Neuronal stem cell (in vitro differentiated cells): ENCODE data around the gene KIF11.
"Not testable (repeated sequence)": the region's sequence is repeated elsewhere in the genome, so short reads cannot be mapped to it uniquely, and the experiment has no call there.

ENCODE experiments used
- DNase-seq: peaks from one replicate; pipeline ENCODE4 v3.0.0-alpha.2; 2013; ENCODE audit warnings: low spot score
- H2AFZ ChIP-seq: one replicate; pipeline ENCODE4 v1.6.1; 2013; ENCODE audit warnings: mild to moderate bottlenecking, low read length, inconsistent platforms
- H2AK5ac ChIP-seq: 2 replicates; pipeline ENCODE4 v1.6.1; 2013; ENCODE audit warnings: low read depth, mild to moderate bottlenecking, inconsistent platforms, low read length, moderate library complexity, mixed read lengths
- H2BK120ac ChIP-seq: 2 replicates; pipeline ENCODE4 v1.6.1; 2013; ENCODE audit warnings: low read depth, mild to moderate bottlenecking, inconsistent platforms, low read length, moderate library complexity, mixed read lengths
- H2BK12ac ChIP-seq: one replicate; pipeline ENCODE4 v1.6.1; 2013; ENCODE audit warnings: low read length, inconsistent platforms
- H2BK15ac ChIP-seq: 2 replicates; pipeline ENCODE4 v1.6.1; 2013; ENCODE audit warnings: mild to moderate bottlenecking, low read length, inconsistent platforms, mixed read lengths
- H2BK5ac ChIP-seq: one replicate; pipeline ENCODE4 v1.6.1; 2013; ENCODE audit warnings: inconsistent platforms, mild to moderate bottlenecking, low read length, moderate library complexity
- H3K14ac ChIP-seq: one replicate; pipeline ENCODE4 v1.6.1; 2013; ENCODE audit warnings: low read length, inconsistent platforms
- H3K18ac ChIP-seq: 2 replicates; pipeline ENCODE4 v1.6.1; 2013; ENCODE audit warnings: low read length, inconsistent platforms
- H3K23ac ChIP-seq: 2 replicates; pipeline ENCODE4 v1.6.1; 2013; ENCODE audit warnings: low read depth, mild to moderate bottlenecking, mixed read lengths, low read length, inconsistent platforms; ENCODE audit not compliant: poor library complexity
- H3K27ac ChIP-seq: replicated peaks from 3 replicates; pipeline ENCODE4 v1.5.1; 2013; ENCODE audit warnings: low read length, inconsistent platforms
- H3K27me3 ChIP-seq, 3 experiments: 2 replicates each; pipeline ENCODE4 v1.6.1; 2013; ENCODE audit warnings: low read length in 3 of 3, mild to moderate bottlenecking in 2 of 3, inconsistent platforms in 1 of 3, low read depth in 1 of 3, mixed read lengths in 1 of 3, moderate library complexity in 1 of 3; ENCODE audit not compliant: control insufficient read depth in 3 of 3, insufficient read depth in 3 of 3
- H3K36me3 ChIP-seq, 2 donors: replicated peaks in 1 of 2; 2 replicates each; pipeline ENCODE4 v1.6.1; 2013; ENCODE audit warnings: low read length in 2 of 2; ENCODE audit not compliant: control insufficient read depth in 2 of 2, insufficient read depth in 2 of 2
- H3K4ac ChIP-seq: 2 replicates; pipeline ENCODE4 v1.6.1; 2013; ENCODE audit warnings: inconsistent platforms, mild to moderate bottlenecking, low read length, moderate library complexity
- H3K4me1 ChIP-seq, 2 donors: 1 replicate in 1 of 2; 2 replicates in 1 of 2; pipeline ENCODE4 v1.6.1; 2013; ENCODE audit warnings: low read length in 2 of 2, low read depth in 1 of 2; ENCODE audit not compliant: control insufficient read depth in 2 of 2, insufficient read depth in 1 of 2
- H3K4me2 ChIP-seq: one replicate; pipeline ENCODE4 v1.6.1; 2013; ENCODE audit warnings: mild to moderate bottlenecking, low read length, inconsistent platforms; ENCODE audit not compliant: insufficient read depth, poor library complexity, severe bottlenecking
- H3K4me3 ChIP-seq, 2 donors: 2 replicates each; pipeline ENCODE4 v1.5.1; 2013; ENCODE audit warnings: low read length in 2 of 2, mild to moderate bottlenecking in 2 of 2, inconsistent platforms in 1 of 2, moderate library complexity in 1 of 2
- H3K79me1 ChIP-seq: one replicate; pipeline ENCODE4 v1.6.1; 2013; ENCODE audit warnings: low read depth, mild to moderate bottlenecking, inconsistent platforms, low read length, moderate library complexity
- H3K9ac ChIP-seq: one replicate; pipeline ENCODE4 v1.6.1; 2013; ENCODE audit warnings: mild to moderate bottlenecking, low read depth, low read length, inconsistent platforms; ENCODE audit not compliant: poor library complexity
- H3K9me3 ChIP-seq, 2 donors: replicated peaks in 1 of 2; 2 replicates each; pipeline versions ENCODE3 to v1.6.1; 2013; ENCODE audit warnings: low read length in 2 of 2, mild to moderate bottlenecking in 2 of 2, inconsistent platforms in 1 of 2, low read depth in 1 of 2, mixed read lengths in 1 of 2, moderate library complexity in 1 of 2; ENCODE audit not compliant: control insufficient read depth in 2 of 2, insufficient read depth in 1 of 2
- H4K8ac ChIP-seq: one replicate; pipeline ENCODE4 v1.6.1; 2013; ENCODE audit warnings: low read depth, mild to moderate bottlenecking, inconsistent platforms, low read length, moderate library complexity
- H4K91ac ChIP-seq: one replicate; pipeline ENCODE4 v1.6.1; 2013; ENCODE audit warnings: low read length, low read depth, mild to moderate bottlenecking, inconsistent platforms; ENCODE audit not compliant: poor library complexity
- WGBS, 2 donors: extraction: QIAGEN DNeasy Blood & Tissue Kit; methylation state at CpG; one replicate each; pipeline ENCODE4 v1.1.7; 2013; ENCODE audit warnings: missing lambda C conversion rate in 2 of 2, mixed read lengths in 1 of 2; ENCODE audit not compliant: insufficient read length in 2 of 2, insufficient replicate concordance in 1 of 2; ENCODE audit errors: extremely low coverage in 2 of 2; 5-methylcytosine and 5-hydroxymethylcytosine counted together

Gene KIF11

GRCh38 chr10:92562424-92562823 is 30.5 kb upstream of the KIF11 start:
- Histone ChIP-seq H3K23ac (no peak overlapping the region), H3K27ac (no peak overlapping the region), H3K79me1 (peaks cover 4% of the 10 kb centered on the region), H3K4me1 (no peaks in the 10 kb centered on the region), H3K4me2 (no peak overlapping the region), H2AK5ac (no peak overlapping the region), H2BK120ac (no peak overlapping the region), H2BK12ac (no peak overlapping the region), H3K9me3 (peaks cover 3 to 16% of the 10 kb centered on the region in 2 donors), H2BK5ac (no peak overlapping the region), H3K36me3 (peaks cover 3 to 59% of the 10 kb centered on the region in 2 donors), H4K91ac (no peak overlapping the region), H3K4ac (no peak overlapping the region), H4K8ac (no peak overlapping the region), H3K18ac (no peak overlapping the region), H3K9ac (no peak overlapping the region), H2AFZ (no peak overlapping the region), H3K14ac (no peak overlapping the region), H2BK15ac (no peak overlapping the region), H3K4me3 (no peak overlapping the region), H3K27me3 (no peaks in the 10 kb centered on the region)
- no peak for DNase-seq

- H3K27me3 ChIP-seq = no peaks in the 10 kb centered on the region
- H3K27ac ChIP-seq = no peak overlapping the region
- no peak overlapping the region for H2BK5ac ChIP-seq
- no peak overlapping the region for H3K14ac ChIP-seq
- no peak overlapping the region for H3K4me3 ChIP-seq
- DNase-seq = no peak
- H2BK12ac ChIP-seq = no peak overlapping the region
- H3K36me3 ChIP-seq = peaks cover 1 to 36% of the 10 kb centered on the region in 2 donors
- no peak overlapping the region for H3K4me2 ChIP-seq
- peaks cover 9% of the 10 kb centered on the region for H3K79me1 ChIP-seq
- H2AFZ ChIP-seq = no peak overlapping the region
- no peak overlapping the region for H4K91ac ChIP-seq
- no peak overlapping the region for H2AK5ac ChIP-seq
- H2BK120ac ChIP-seq = no peak overlapping the region
- H3K23ac ChIP-seq = no peak overlapping the region
- no peak overlapping the region for H3K4ac ChIP-seq
- H2BK15ac ChIP-seq = no peak overlapping the region
- H4K8ac ChIP-seq = no peak overlapping the region
- H3K9me3 ChIP-seq = no peaks in the 10 kb centered on the region
- WGBS, 2 donors = no CpG with 5 or more reads among the region's 4 CpGs
- H3K9ac ChIP-seq = no peak overlapping the region
- peaks cover 9 to 10% of the 10 kb centered on the region in 2 donors for H3K4me1 ChIP-seq
- H3K18ac ChIP-seq = no peak overlapping the region
Observed at GRCh38 chr10:92567952-92568600, 24.9 kb upstream of the KIF11 start.

- Histone ChIP-seq H3K9ac (no peak overlapping the region), H4K91ac (no peak overlapping the region), H3K4me2 (no peak overlapping the region), H3K4ac (no peak overlapping the region), H3K9me3 (no peaks in the 10 kb centered on the region), H2BK5ac (no peak overlapping the region), H3K14ac (no peak overlapping the region), H4K8ac (no peak overlapping the region), H2BK15ac (no peak overlapping the region), H3K36me3 (peaks cover 1 to 32% of the 10 kb centered on the region in 2 donors), H3K4me3 (no peak overlapping the region), H2BK12ac (no peak overlapping the region), H3K79me1 (peaks cover 13% of the 10 kb centered on the region), H2BK120ac (no peak overlapping the region), H3K23ac (no peak overlapping the region), H3K27me3 (no peaks in the 10 kb centered on the region), H2AK5ac (no peak overlapping the region), H3K18ac (no peak overlapping the region), H2AFZ (no peak overlapping the region), H3K27ac (no peak overlapping the region), H3K4me1 (peaks cover 9 to 10% of the 10 kb centered on the region in 2 donors)
- no CpG with 5 or more reads among the region's 2 CpGs for WGBS, 2 donors
- DNase-seq = no peak
Observed at GRCh38 chr10:92569071-92569470, 23.9 kb upstream of the KIF11 start.

GRCh38 chr10:92569663-92570062 is 23.3 kb upstream of the KIF11 start:
- H2AFZ ChIP-seq, H3K9ac ChIP-seq, H2BK15ac ChIP-seq, H3K18ac ChIP-seq, H2BK12ac ChIP-seq, H3K4ac ChIP-seq, H2BK120ac ChIP-seq, H3K23ac ChIP-seq, H3K9me3 ChIP-seq, H4K91ac ChIP-seq, H3K4me3 ChIP-seq, H4K8ac ChIP-seq, H3K14ac ChIP-seq, H3K4me2 ChIP-seq, H2BK5ac ChIP-seq, DNase-seq, H3K27ac ChIP-seq, H2AK5ac ChIP-seq, H3K27me3 ChIP-seq: not testable (repeated sequence)
- H3K4me1 ChIP-seq = peaks cover 9 to 10% of the 10 kb centered on the region in 2 donors
- peaks cover 1 to 29% of the 10 kb centered on the region in 2 donors for H3K36me3 ChIP-seq
- no CpG with 5 or more reads among the region's 5 CpGs for WGBS, 2 donors
- H3K79me1 ChIP-seq = peaks cover 15% of the 10 kb centered on the region
